Hematopoietic multipotent progenitor cell treated with erythropoietin and hydrocortisone succinate and interleukin-3 and kit ligand, for 8 days (in vitro differentiated cells): Measurements from ENCODE around the gene ZBTB16.

Experiments used
- DNase-seq: peaks from one replicate; pipeline ENCODE4 v3.0.0-alpha.2; 2015

The ZBTB16 gene

GRCh38 chr11:114085965-114086793 is 26.7 kb downstream of the ZBTB16 start:
- peak; percentile 49 for DNase-seq

- no peak for DNase-seq
Observed at GRCh38 chr11:114087025-114087424, 27.5 kb downstream of the ZBTB16 start.

GRCh38 chr11:114088216-114088615 is 28.7 kb downstream of the ZBTB16 start:
- no peak for DNase-seq

DNA sequence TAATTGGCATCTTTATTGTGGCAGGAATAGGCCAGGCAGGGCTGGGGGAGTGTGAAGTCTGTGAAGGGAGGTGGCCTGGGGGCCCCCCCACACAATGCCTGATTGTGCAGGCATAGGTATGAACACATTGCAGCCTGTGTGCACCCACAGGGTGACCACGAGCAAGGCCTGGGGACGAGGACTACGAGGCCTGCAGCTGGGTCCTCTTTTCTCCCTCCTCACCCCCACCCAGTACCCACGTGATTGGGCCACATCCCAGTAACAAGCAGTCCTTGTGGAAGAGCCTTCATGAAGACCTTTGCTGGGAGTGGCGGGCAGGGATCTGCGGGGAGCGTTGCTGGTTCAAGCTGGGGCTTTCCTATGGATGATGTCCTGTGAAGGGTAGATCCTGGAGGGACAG is 29.3 kb downstream of the ZBTB16 start:
- DNase-seq: no peak

DNA sequence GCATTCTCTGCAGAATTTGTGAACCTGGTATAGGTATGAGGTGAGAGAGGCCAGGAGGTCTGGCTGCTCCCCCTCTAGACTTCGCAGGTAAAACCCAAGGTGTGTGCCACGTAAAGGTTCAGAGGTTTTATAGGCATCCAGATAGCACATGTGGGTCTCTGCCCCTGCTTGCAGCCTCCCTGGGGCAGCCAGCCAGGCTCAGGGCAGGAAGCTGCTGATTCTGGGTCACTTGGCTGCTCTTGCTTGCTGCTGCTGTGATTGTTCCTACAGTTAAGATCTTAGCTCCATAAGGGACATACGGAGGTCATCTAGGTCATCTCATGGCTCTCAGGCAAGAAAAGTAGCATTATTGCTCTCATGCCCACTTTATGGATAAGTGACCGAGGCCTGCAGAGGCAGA is 30.2 kb downstream of the ZBTB16 start:
- DNase-seq: no peak

DNA sequence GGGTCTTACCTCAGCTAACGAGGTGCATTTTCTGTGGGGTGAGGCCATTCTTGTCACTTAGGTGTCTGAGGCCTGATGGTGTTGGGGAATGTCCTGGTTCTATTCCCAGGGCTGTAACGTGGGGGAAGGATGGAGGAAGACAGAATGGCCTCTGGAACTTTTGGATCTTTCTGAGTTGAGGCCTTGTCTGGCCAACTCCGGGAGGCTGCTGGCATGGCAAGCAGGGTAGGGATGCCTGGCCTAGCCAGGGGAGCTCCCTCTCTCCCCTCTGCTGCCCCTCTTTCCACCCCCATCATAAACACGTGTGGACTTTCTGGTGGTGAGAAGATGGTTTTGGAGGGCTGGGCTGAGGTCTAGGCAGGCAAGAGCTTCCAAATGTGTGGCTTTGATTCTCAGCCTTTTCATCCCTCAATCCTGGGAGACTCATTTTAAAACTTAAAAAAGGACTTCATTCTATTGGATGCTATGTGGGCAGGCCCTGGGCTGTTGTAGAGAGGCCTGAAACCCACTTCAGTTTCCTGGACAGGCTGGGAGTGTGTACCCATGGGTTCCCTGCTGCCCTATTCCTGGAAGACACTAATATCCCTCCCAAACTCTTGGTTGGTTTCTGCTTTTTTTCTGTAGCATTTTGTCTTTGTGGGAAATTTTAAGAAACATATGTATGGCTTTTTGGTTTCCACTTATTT is 30.9 kb downstream of the ZBTB16 start:
- no peak for DNase-seq

DNA sequence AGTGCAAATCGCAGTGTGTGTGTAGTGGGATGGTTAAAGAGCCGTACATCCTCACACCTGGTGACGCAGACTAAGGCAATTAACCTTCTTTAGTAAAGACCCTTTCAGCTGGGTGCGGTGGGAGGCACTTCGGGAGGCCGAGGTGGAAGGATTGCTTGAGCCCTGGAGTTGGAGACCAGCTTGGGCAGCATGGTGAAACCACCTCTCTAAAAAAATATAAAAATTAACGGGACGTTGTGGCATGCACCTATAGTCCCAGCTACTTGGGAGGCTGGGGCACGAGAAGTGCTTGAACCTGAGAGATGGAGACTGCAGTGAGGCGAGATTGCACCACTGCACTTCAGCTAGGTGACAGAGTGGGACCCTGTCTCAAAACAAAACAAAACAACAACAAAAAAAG is 31.5 kb downstream of the ZBTB16 start:
- DNase-seq: no peak

- DNase-seq: no peak
Observed at GRCh38 chr11:114091516-114092397, 32.2 kb downstream of the ZBTB16 start.

DNA sequence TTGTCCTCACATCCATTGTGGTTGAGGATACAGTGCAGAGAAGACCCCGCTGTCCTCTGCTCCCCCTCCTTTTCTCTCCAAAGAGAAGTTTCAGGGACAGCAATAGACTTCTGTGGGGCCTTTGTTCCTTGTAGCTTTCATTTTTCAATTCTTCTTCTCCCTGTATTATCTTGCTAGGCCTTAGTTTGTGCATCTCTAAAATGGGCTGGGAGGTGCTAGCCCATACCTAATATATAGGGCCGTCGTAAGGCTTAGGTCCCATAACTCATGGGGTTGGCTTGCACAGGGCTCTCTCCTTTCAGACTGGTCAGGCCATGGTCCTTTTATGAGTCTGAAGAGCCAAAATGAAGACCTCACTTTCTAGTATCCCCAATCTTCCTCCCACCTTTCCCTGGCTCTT is 33.0 kb downstream of the ZBTB16 start:
- DNase-seq: no peak

DNA sequence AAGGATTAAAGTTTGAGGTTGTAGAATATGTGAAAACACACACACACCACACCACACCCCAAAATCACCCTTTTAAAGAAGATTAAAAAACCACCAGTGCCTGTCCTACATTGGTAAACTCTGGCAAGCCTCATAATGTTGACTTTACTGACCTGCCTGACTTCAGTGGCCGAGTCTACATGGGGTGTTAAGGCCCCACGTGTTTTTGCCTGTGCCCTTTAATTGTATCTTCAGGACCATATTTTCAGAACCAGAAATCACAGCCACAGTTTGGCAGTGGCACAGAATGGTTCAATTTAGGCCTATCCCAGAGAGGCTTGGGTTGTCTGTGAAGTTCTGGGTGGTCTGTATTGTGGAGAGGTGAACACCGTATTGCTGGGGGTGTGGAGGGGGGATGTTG is 33.4 kb downstream of the ZBTB16 start:
- no peak for DNase-seq

DNA sequence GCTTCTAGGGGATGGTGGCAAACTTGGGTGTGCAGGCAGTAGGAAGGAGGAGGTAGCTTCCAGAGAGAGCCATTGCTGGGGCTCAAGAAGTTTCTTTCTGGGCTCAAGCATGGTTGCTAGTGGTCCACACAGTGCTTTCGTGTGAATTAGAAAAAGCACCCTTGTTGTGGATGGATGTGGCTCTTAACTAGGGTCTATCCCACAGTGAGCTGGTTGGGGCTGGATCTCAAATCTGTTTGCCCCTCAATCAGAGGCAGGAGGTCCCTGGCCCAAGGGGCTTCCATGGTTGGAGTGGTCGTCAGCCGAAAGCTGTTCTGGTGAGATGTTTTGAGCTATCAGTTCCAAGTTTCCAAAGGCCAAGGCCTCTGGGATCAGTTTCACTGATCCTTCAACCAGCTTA is 35.0 kb downstream of the ZBTB16 start:
- no peak for DNase-seq

DNA sequence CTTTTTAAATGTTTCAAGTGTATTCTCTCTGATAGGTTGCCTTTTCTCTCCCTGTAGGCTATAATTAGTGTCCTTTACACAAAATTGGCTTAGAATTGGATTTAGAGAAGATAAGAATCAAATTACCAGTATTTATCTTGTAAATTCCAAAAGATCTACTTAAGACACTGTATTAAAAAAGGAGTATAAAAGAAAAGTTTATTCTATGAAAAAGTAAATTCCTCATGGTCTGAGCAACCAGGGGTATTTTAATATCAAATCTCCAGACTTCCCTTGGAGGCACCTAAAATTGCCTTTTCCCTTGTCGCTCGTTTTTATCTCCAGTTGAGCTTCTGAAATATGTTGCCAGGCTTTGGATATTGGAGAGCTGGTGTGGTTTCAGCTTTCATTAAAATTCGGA is 36.4 kb downstream of the ZBTB16 start:
- no peak for DNase-seq

- DNase-seq: no peak
Observed at GRCh38 chr11:114097832-114098231, 38.3 kb downstream of the ZBTB16 start.

GRCh38 chr11:114098927-114099326 is 39.4 kb downstream of the ZBTB16 start:
- DNase-seq: peak; percentile 55

- DNase-seq: peak; percentile 48
Observed at GRCh38 chr11:114099392-114100178, 40.1 kb downstream of the ZBTB16 start.

DNA sequence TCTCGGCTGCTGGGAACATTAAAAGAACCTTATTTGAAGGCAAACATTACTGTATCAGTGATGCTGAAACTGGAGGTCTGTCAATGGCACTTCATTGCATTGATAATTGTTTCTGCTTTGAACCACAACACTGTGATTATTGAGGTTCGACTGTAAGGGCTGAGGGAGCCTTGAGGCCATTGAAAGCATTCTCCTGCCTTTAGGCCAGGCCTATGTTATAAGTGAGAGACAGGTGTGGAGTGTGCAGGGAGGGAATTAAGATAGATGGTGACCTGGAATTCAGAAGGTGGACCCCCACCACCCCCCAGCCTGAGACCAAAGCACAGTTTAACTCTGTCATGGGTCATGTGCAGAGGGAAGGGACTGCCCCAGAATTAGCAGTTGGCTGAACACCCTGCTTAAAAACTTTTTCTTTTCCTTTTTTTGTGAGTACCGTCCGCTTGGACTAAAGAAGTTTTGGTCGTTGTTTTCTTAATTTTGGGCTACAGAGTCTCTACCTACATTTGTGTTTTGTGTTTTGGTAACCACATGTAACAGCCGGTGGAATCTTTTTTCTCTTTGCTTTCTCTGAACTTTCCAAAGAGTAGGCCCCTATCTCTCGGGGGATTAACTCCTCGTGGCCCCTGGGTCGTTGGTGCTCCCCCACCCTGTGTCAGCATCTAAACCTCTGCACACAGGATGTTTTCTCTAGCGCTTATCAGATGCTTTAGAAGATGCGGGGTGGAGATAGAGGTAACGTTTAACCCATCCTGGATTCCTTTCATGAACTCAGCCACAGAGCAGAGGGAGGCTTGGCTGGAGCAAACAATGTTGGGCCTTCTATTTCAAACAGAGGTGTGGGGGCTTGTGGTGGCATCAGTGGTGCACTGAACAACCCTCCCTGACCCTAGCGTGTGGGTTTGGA is 43.7 kb downstream of the ZBTB16 start:
- no peak for DNase-seq

GRCh38 chr11:114105611-114106010 is 46.1 kb downstream of the ZBTB16 start:
- DNase-seq: no peak

GRCh38 chr11:114106047-114106446 is 46.5 kb downstream of the ZBTB16 start:
- no peak for DNase-seq

DNA sequence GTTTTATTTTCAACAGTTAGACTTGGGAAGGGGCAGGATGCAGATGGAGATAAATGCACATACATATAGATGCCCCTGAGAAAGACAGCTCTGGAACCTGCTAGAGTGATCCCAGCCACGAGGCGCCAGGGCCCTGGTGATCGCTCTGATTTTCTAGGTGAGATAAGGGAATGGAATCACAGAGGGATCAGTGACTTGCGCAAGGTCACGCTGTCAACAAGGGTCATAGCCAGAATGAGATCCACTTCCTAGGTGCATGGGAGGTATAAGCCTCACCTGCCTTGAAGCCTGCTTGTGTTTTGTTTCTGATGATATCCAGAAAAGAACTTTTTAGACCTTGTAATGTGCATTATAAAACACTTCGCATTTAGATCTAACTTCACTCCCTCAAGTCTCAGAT is 47.5 kb downstream of the ZBTB16 start:
- no peak for DNase-seq

- DNase-seq: no peak
Observed at GRCh38 chr11:114108501-114109205, 49.1 kb downstream of the ZBTB16 start.
